Lower leg skin (tissue), 3 donors: ENCODE results near the gene IFNA21.
"Not testable (repeated sequence)": the region's sequence is repeated elsewhere in the genome, so short reads cannot be mapped to it uniquely, and the experiment has no call there.

Experiments
- POLR2A ChIP-seq, 2 donors: fragments of 450-650 bp; IDR thresholded peaks; one replicate each; pipeline ENCODE4 v1.6.1; 2016 to 2017; ENCODE audit warnings: antibody characterized with exemption in 2 of 2, mild to moderate bottlenecking in 1 of 2, moderate library complexity in 1 of 2
- TF ChIP-seq, protein P1 (sequence below), 3 donors: fragments of 450-650 bp; IDR thresholded peaks; one replicate each; pipeline ENCODE4 v1.5.1; 2016; ENCODE audit warnings: antibody characterized with exemption in 3 of 3, mild to moderate bottlenecking in 3 of 3, moderate library complexity in 2 of 3

DNA sequence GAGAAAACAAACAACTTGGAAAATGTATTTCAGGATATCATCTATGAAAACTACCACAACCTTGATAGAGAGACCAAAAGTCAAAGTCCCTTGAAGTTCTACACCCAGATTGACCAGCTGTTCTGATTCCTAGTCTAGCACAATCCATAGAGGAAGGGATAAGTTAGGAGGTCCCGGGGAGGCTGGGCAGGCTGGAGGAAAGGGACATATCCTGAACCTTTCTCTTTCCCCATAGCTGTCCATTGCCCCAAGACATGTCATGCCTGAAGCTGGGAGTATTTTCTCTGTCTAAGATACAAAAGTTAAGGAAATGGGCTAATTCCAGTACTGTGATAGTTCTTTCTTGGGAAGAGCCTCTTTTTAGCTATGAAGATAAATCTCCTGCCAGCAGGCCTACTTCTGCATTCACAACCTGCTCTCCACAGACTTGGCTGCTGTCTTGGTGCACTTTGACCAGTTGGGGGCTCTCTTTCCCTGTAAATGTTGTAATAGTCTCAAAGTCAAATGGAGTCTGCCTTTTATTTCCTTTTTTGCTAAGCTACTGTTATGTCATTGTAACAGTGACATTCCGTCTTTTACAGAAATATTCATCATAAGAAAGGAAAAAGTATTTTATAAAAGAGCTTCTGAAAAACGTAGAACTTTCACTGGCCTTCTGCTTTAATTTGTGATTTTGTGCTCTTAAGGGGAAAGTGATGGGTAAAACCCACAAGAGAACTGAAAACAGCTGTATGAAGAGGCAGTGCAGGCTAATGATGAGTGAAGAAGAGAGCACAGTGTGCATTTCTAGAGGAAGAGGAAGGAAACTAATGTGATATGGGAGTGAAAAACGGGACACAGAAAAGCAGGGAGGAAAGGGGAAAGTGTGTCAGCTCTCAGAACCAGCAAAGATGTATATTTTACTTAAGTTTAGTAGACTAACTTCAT is 16.6 kb upstream of the IFNA21 start:
- TF ChIP-seq, protein P1, sequence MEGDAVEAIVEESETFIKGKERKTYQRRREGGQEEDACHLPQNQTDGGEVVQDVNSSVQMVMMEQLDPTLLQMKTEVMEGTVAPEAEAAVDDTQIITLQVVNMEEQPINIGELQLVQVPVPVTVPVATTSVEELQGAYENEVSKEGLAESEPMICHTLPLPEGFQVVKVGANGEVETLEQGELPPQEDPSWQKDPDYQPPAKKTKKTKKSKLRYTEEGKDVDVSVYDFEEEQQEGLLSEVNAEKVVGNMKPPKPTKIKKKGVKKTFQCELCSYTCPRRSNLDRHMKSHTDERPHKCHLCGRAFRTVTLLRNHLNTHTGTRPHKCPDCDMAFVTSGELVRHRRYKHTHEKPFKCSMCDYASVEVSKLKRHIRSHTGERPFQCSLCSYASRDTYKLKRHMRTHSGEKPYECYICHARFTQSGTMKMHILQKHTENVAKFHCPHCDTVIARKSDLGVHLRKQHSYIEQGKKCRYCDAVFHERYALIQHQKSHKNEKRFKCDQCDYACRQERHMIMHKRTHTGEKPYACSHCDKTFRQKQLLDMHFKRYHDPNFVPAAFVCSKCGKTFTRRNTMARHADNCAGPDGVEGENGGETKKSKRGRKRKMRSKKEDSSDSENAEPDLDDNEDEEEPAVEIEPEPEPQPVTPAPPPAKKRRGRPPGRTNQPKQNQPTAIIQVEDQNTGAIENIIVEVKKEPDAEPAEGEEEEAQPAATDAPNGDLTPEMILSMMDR (IDR thresholded peaks at IDR 0.05), result not testable (repeated sequence)
- TF ChIP-seq POLR2A (IDR thresholded peaks at IDR 0.05), result not testable (repeated sequence)
